HepG2 (cell line): Measurements from ENCODE around the gene STX10. TPM values are rescaled to one million over a fixed set of nuclear protein-coding genes. Genes with fewer than 3 reads are reported as not detected.

ENCODE experiments used
- ARID5B ChIP-seq: IDR thresholded peaks from 2 replicates; pipeline ENCODE4 v1.4.0; 2020; ENCODE audit warnings: mild to moderate bottlenecking, missing genetic modification reagents
- BHLHE40 ChIP-seq: IDR thresholded peaks from 2 replicates; pipeline ENCODE4 v1.6.1; 2011; ENCODE audit warnings: low read length, improper control_type of control experiment
- DMAP1 ChIP-seq: IDR thresholded peaks from 2 replicates; pipeline ENCODE4 v1.6.1; 2016
- HES4 ChIP-seq: sonication (generic); formaldehyde crosslinking; IDR thresholded peaks from 2 replicates; pipeline ENCODE4 v1.9.0; 2021; ENCODE audit warnings: mild to moderate bottlenecking, missing genetic modification reagents, borderline replicate concordance
- MAF1 ChIP-seq: sonication (generic); formaldehyde crosslinking; IDR thresholded peaks from 2 replicates; pipeline ENCODE4 v1.5.0; 2020; ENCODE audit warnings: missing genetic modification reagents, borderline replicate concordance
- PBX3 ChIP-seq: sonication (generic); formaldehyde crosslinking; IDR thresholded peaks from 2 replicates; pipeline ENCODE4 v1.8.1; 2023; ENCODE audit warnings: missing genetic modification reagents, inconsistent platforms, borderline replicate concordance
- SIN3B ChIP-seq: fragments of 150-350 bp; IDR thresholded peaks from 2 replicates; pipeline ENCODE4 v1.6.1; 2014; ENCODE audit warnings: low read length
- SMAD9 ChIP-seq: sonication (generic); formaldehyde crosslinking; IDR thresholded peaks from 2 replicates; pipeline ENCODE4 v1.5.1; 2020; ENCODE audit warnings: mild to moderate bottlenecking, missing genetic modification reagents
- SMARCE1 ChIP-seq: fragments of 450-650 bp; IDR thresholded peaks from 2 replicates; pipeline ENCODE4 v1.6.1; 2017; ENCODE audit warnings: borderline replicate concordance
- STAT6 ChIP-seq: sonication (generic); formaldehyde crosslinking; IDR thresholded peaks from 2 replicates; pipeline ENCODE4 v1.4.0; 2020; ENCODE audit warnings: missing genetic modification reagents, mild to moderate bottlenecking, borderline replicate concordance
- TIGD3 ChIP-seq: sonication (generic); formaldehyde crosslinking; IDR thresholded peaks from 2 replicates; pipeline ENCODE4 v1.5.1; 2020; ENCODE audit warnings: mild to moderate bottlenecking, missing genetic modification reagents, borderline replicate concordance
- TOE1 ChIP-seq: sonication (generic); formaldehyde crosslinking; IDR thresholded peaks from 2 replicates; pipeline ENCODE4 v1.4.0; 2020; ENCODE audit warnings: mild to moderate bottlenecking, missing genetic modification reagents
- ZNF333 ChIP-seq: sonication (generic); formaldehyde crosslinking; IDR thresholded peaks from 2 replicates; pipeline ENCODE4 v1.4.0; 2020; ENCODE audit warnings: mild to moderate bottlenecking, missing genetic modification reagents, borderline replicate concordance
- ZNF567 ChIP-seq: sonication (generic); formaldehyde crosslinking; IDR thresholded peaks from 2 replicates; pipeline ENCODE4 v1.8.1; 2023; ENCODE audit warnings: mild to moderate bottlenecking, missing genetic modification reagents, borderline replicate concordance
- ZNF7 ChIP-seq: IDR thresholded peaks from 2 replicates; pipeline ENCODE4 v1.6.1; 2016; ENCODE audit warnings: missing biosample characterization, missing genetic modification reagents
- ZNF879 ChIP-seq: sonication (generic); formaldehyde crosslinking; IDR thresholded peaks from 2 replicates; pipeline ENCODE4 v1.8.1; 2023; ENCODE audit warnings: missing genetic modification reagents
- ZSCAN22 ChIP-seq: sonication (generic); formaldehyde crosslinking; IDR thresholded peaks from 2 replicates; pipeline ENCODE4 v1.4.0; 2020; ENCODE audit warnings: mild to moderate bottlenecking, missing genetic modification reagents
- polyA plus RNA-seq, 8 experiments: library from polyadenylated mRNA; depleted of rRNA in 3 of 8; stranded (reverse) in 7 of 8; unstranded in 1 of 8; fragments of >200 nt; fragmentation: Illumina TruSeq in 4 of 8; extraction: Trizol in 4 of 8; gene quantifications; 2 replicates each; pipeline versions ENCODE4 v1.2.1 to v1.2.3, GENCODE V29; 2011 to 2016; ENCODE audit warnings: low read depth in 4 of 8, missing spikeins in 1 of 8, mixed read lengths in 1 of 8; ENCODE audit not compliant: insufficient read depth in 1 of 8
- total RNA-seq, 5 experiments: library from RNA; depleted of rRNA; stranded (reverse); fragments of >200 nt; fragmentation: Illumina TruSeq; extraction: Trizol; gene quantifications; 2 replicates each; pipeline ENCODE4 v1.2.3, GENCODE V29; 2016; ENCODE audit warnings: low read depth in 1 of 5

STX10 gene
- total and polyA plus RNA-seq, 2 of the 13 experiments (the other 11 are each of a cell fraction or from before 2014, with no cell fraction given): 47.9 to 66.4 TPM

GRCh38 chr19:13150187-13150930, at the start of gene STX10, which contains the start of gene IER2 (continued):
- TF ChIP-seq DMAP1 (CRISPR knock-in tag): peak; percentile 77
- TF ChIP-seq TIGD3: no peak
- no peak for TF ChIP-seq ZSCAN22 (CRISPR knock-in tag)
- TF ChIP-seq BHLHE40: peak; percentile 94
- TF ChIP-seq SIN3B: no peak; the same call in 1 of the 2 replicates
- peak; percentile 77; the same call in 1 of the 2 replicates for TF ChIP-seq STAT6 (CRISPR knock-in tag)
- TF ChIP-seq TOE1 (CRISPR knock-in tag): no peak
- TF ChIP-seq ZNF879 (CRISPR knock-in tag): no peak
- no peak for TF ChIP-seq SMARCE1
- TF ChIP-seq ZNF567: no peak; the same call in 1 of the 2 replicates
- no peak for TF ChIP-seq SMAD9
- TF ChIP-seq MAF1 (CRISPR knock-in tag): no peak
- TF ChIP-seq ZNF7 (CRISPR knock-in tag): no peak
- peak; percentile 54; the same call in 1 of the 2 replicates for TF ChIP-seq ZNF333
- TF ChIP-seq ARID5B (CRISPR knock-in tag): peak; percentile 76
- 0 out of 2 replicates have a peak, but pooled peaks have one; percentile 25 for TF ChIP-seq HES4 (CRISPR knock-in tag)
- TF ChIP-seq PBX3 (CRISPR knock-in tag): no peak
